GM18507 (cell line): ENCODE measurements around the gene SOBP.
A peak's percentile ranks its signal among the peaks of the same experiment; 100 is the strongest.

ENCODE experiments used
- DNase-seq: peaks from one replicate; pipeline ENCODE4 v3.0.0; 2011; ENCODE audit warnings: low read depth; ENCODE audit not compliant: insufficient read length; ENCODE audit errors: extremely low spot score
- FAIRE-seq: peaks from 2 replicates; lab custom pipeline; 2011; peaks lifted over from hg19 to GRCh38; lab: Jason Lieb, UNC

The SOBP gene

GRCh38 chr6:107665382-107665781 is 175.5 kb downstream of the SOBP start:
- no peak for FAIRE-seq
- no peak for DNase-seq

- FAIRE-seq (no peak), DNase-seq (no peak)
These were observed 176.4 kb downstream of the SOBP start for GRCh38 chr6:107666084-107666980.

GRCh38 chr6:107666981-107667601 is 177.2 kb downstream of the SOBP start:
- DNase-seq (no peak), FAIRE-seq (no peak)

- FAIRE-seq (no peak), DNase-seq (no peak)
These were observed 177.9 kb downstream of the SOBP start for GRCh38 chr6:107667790-107668189.

GRCh38 chr6:107668743-107669474 is 179.0 kb downstream of the SOBP start:
- FAIRE-seq, result peak; percentile 99

GRCh38 chr6:107670792-107671199 is 180.9 kb downstream of the SOBP start:
- DNase-seq (peak; percentile 35), FAIRE-seq (peak; percentile 91)

More at GRCh38 chr6:107668743-107669474, 179.0 kb downstream of the SOBP start:
- DNase-seq, result peak; percentile 53

GRCh38 chr6:107673076-107673494 is 183.2 kb downstream of the SOBP start:
- DNase-seq (no peak), FAIRE-seq (no peak)

- FAIRE-seq (peak; percentile 93), DNase-seq (peak; percentile 65)
These were observed 185.2 kb downstream of the SOBP start for GRCh38 chr6:107674995-107675738.

GRCh38 chr6:107676042-107676441 is 186.1 kb downstream of the SOBP start:
- no peak for DNase-seq
- no peak for FAIRE-seq

- FAIRE-seq, result no peak
These were observed 187.5 kb downstream of the SOBP start for GRCh38 chr6:107677399-107677798.

GRCh38 chr6:107679457-107679856 is 189.5 kb downstream of the SOBP start:
- DNase-seq (no peak), FAIRE-seq (no peak)

More at GRCh38 chr6:107677399-107677798, 187.5 kb downstream of the SOBP start:
- DNase-seq, result no peak

- no peak for DNase-seq
- no peak for FAIRE-seq
These were observed 192.8 kb downstream of the SOBP start for GRCh38 chr6:107682721-107683120.

GRCh38 chr6:107683183-107683582 is 193.3 kb downstream of the SOBP start:
- DNase-seq (no peak), FAIRE-seq (no peak)

GRCh38 chr6:107684996-107685395 is 195.1 kb downstream of the SOBP start:
- no peak for DNase-seq
- FAIRE-seq, result no peak

- FAIRE-seq, result no peak
- no peak for DNase-seq
These were observed 199.3 kb downstream of the SOBP start for GRCh38 chr6:107689190-107689589.

GRCh38 chr6:107689951-107690642 is 200.2 kb downstream of the SOBP start:
- DNase-seq (no peak), FAIRE-seq (no peak)

GRCh38 chr6:107690643-107691061 is 200.7 kb downstream of the SOBP start:
- DNase-seq (no peak), FAIRE-seq (no peak)

- no peak for DNase-seq
- FAIRE-seq, result no peak
These were observed 201.3 kb downstream of the SOBP start for GRCh38 chr6:107691062-107691751.
